Upper lobe of left lung (tissue), 4 donors: ENCODE data around the gene CHCHD1.
A peak's percentile ranks its signal among the peaks of the same experiment; 100 is the strongest.

Experiments used
- CTCF ChIP-seq, 6 experiments: fragments of 450-650 bp in 4 of 6; fragments of 200-600 bp in 2 of 6; sonication (generic) in 2 of 6; IDR thresholded peaks; one replicate each; pipeline ENCODE4 v1.5.1; 2016 to 2019; ENCODE audit warnings: antibody characterized with exemption in 6 of 6
- EP300 ChIP-seq, 4 donors: sonication (generic); formaldehyde crosslinking; IDR thresholded peaks; one replicate each; pipeline ENCODE4 v1.5.1; 2017; ENCODE audit warnings: antibody characterized with exemption in 4 of 4, control low read depth in 2 of 4
- POLR2A ChIP-seq, 4 donors: fragments of 450-650 bp; IDR thresholded peaks; one replicate each; pipeline ENCODE4 v1.5.1; 2016 to 2017; ENCODE audit warnings: antibody characterized with exemption in 4 of 4, mild to moderate bottlenecking in 2 of 4
- POLR2AphosphoS5 ChIP-seq, 2 donors: sonication (generic); formaldehyde crosslinking; IDR thresholded peaks; one replicate each; pipeline ENCODE4 v1.5.1; 2017; ENCODE audit warnings: antibody characterized with exemption in 2 of 2

GRCh38 chr10:73743905-73744663 lies 37.8 kb upstream of the CHCHD1 start, which contains the start of gene SEC24C:
- TF ChIP-seq CTCF (IDR thresholded peaks at IDR 0.05) (peak in 4 of 6 experiments; percentile 6 to 23 (median 14)), POLR2A (IDR thresholded peaks at IDR 0.05) (peak in 3 of 4 donors; percentile 34 to 70 (median 69)), EP300 (IDR thresholded peaks at IDR 0.05) (peak in 1 of 4 donors; percentile 16), POLR2AphosphoS5 (IDR thresholded peaks at IDR 0.05) (peak; percentile 88 to 90)
